Measurements from ENCODE around the gene SCUBE3. TPM values are rescaled to one million over a fixed set of nuclear protein-coding genes. Genes with fewer than 3 reads are reported as not detected.

The SCUBE3 gene
- total RNA-seq, 2 donors from 2014 or later = 0.20 to 0.74 TPM

DNA sequence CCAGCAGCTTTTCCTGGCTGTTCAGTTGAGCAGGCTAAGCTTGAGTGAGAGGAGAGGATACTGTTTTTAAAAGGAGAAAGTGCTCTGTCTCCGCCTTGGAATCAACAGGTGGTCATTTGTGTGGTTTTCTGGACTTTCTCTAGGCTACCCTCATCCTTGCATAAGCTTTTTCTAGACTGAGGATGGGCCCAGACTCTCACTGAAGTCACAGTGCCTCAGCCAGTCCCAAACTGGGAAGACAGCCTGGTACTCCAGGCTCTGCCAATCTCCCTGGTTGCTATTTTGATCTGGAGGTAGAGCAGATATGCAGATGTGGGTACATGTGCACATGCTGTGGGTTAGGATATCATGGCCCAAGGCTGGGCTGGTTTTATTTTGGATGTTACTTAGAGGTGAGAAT is 7.0 kb downstream of the SCUBE3 start:
- H3K36me3 ChIP-seq = no peaks in the 10 kb centered on the region
- TF ChIP-seq CTCF (IDR thresholded peaks at IDR 0.05) = no peak
- H3K4me1 ChIP-seq = no peaks in the 10 kb centered on the region

GRCh38 chr6:35223396-35223795 is 9.6 kb downstream of the SCUBE3 start:
- no peak for DNase-seq
- H3K4me3 ChIP-seq = no peak overlapping the region
- H3K36me3 ChIP-seq = no peaks in the 10 kb centered on the region
- H3K9ac ChIP-seq (ENCODE audit: low read depth in 2 of 2, low read length in 2 of 2) = no peak overlapping the region
- H3K27me3 ChIP-seq = no peaks in the 10 kb centered on the region
- no peak overlapping the region for H3K27ac ChIP-seq
- H3K4me1 ChIP-seq = no peaks in the 10 kb centered on the region
- no peak for TF ChIP-seq CTCF (IDR thresholded peaks at IDR 0.05)
- no peaks in the 10 kb centered on the region for H3K9me3 ChIP-seq
- intact Hi-C loops (cut with DNase I) = no loop called here

More for the DNA sequence above, 7.0 kb downstream of the SCUBE3 start:
- DNase-seq = no peak
- Histone ChIP-seq H3K27ac (no peak overlapping the region), H3K4me3 (no peak overlapping the region), H3K9ac (ENCODE audit: low read depth in 2 of 2, low read length in 2 of 2) (no peak overlapping the region), H3K27me3 (peaks cover 2% of the 10 kb centered on the region), H3K9me3 (no peaks in the 10 kb centered on the region)
- intact Hi-C loops (cut with DNase I) = no loop called here

DNA sequence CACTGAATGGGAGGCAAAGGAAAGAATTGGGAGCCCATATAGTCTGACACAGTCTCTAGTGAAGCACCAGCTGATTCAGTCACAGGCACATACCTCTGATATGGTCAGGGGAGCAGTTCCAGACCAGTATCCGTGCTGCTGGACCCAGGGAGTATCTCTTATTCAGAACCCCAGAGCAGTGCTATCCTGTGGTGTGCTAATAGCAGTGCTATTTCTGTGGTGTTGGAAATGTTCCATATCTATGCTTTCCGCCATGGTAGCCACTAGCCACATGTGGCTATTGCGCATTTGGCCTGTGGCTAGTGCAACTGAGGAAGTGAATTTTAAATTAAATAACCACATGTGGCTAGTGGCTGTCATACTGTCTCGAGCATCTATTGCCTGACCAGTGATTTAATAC is 11.0 kb downstream of the SCUBE3 start:
- no peaks in the 10 kb centered on the region for H3K4me1 ChIP-seq
- no peak for DNase-seq
- no peaks in the 10 kb centered on the region for H3K36me3 ChIP-seq
- H3K4me3 ChIP-seq = no peak overlapping the region
- no peak for TF ChIP-seq CTCF (IDR thresholded peaks at IDR 0.05)
- H3K27me3 ChIP-seq = no peaks in the 10 kb centered on the region
- H3K9ac ChIP-seq (ENCODE audit: low read depth in 2 of 2, low read length in 2 of 2) = no peak overlapping the region
- no peak overlapping the region for H3K27ac ChIP-seq
- no peaks in the 10 kb centered on the region for H3K9me3 ChIP-seq
- intact Hi-C loops (cut with DNase I) = no loop called here

- no peaks in the 10 kb centered on the region for H3K9me3 ChIP-seq
- DNase-seq = no peak
- TF ChIP-seq CTCF (IDR thresholded peaks at IDR 0.05) = no peak
- H3K4me1 ChIP-seq = no peaks in the 10 kb centered on the region
- H3K4me3 ChIP-seq = no peak overlapping the region
- no peaks in the 10 kb centered on the region for H3K27me3 ChIP-seq
- intact Hi-C loops (cut with DNase I) = no loop called here
- H3K36me3 ChIP-seq = no peaks in the 10 kb centered on the region
- H3K27ac ChIP-seq = no peak overlapping the region
- no peak overlapping the region for H3K9ac ChIP-seq (ENCODE audit: low read depth in 2 of 2, low read length in 2 of 2)
These were observed 14.7 kb downstream of the SCUBE3 start for GRCh38 chr6:35228481-35228880.

DNA sequence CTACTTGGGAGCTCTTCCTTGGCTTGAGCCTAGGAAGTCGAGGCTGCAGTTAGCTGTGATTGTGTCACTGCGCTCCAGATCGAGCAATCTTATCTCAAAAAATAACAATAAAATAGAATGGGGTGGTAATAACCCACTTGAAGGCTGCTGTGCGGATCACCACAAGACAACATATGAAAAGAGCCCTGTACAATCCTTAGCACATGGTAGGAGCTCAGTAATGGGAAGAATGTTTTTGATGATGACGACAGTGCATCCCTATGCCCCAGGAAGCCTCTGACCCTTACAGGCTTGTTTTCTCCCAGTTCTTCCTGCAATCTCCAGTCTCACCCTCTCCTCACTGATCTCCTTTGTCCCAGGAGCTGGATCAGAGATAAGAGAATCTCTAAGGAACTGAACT is 15.5 kb downstream of the SCUBE3 start:
- Histone ChIP-seq H3K27me3 (no peaks in the 10 kb centered on the region), H3K9me3 (no peaks in the 10 kb centered on the region), H3K4me1 (no peaks in the 10 kb centered on the region), H3K36me3 (no peaks in the 10 kb centered on the region), H3K9ac (ENCODE audit: low read depth in 2 of 2, low read length in 2 of 2) (no peak overlapping the region), H3K4me3 (no peak overlapping the region), H3K27ac (no peak overlapping the region)
- intact Hi-C loops (cut with DNase I) = no loop called here
- no peak for DNase-seq
- no peak for TF ChIP-seq CTCF (IDR thresholded peaks at IDR 0.05)

- no peak overlapping the region for H3K27ac ChIP-seq
- intact Hi-C loops (cut with DNase I) = no loop called here
These were observed 16.7 kb downstream of the SCUBE3 start for GRCh38 chr6:35230498-35230897.

More at GRCh38 chr6:35230498-35230897, 16.7 kb downstream of the SCUBE3 start:
- no peak overlapping the region for H3K9ac ChIP-seq (ENCODE audit: low read depth in 2 of 2, low read length in 2 of 2)
- no peaks in the 10 kb centered on the region for H3K27me3 ChIP-seq
- H3K36me3 ChIP-seq = no peaks in the 10 kb centered on the region
- H3K4me1 ChIP-seq = no peaks in the 10 kb centered on the region
- DNase-seq = no peak
- TF ChIP-seq CTCF (IDR thresholded peaks at IDR 0.05) = no peak
- H3K9me3 ChIP-seq = no peaks in the 10 kb centered on the region
- H3K4me3 ChIP-seq = no peak overlapping the region

Data from colonic mucosa (tissue), 4 donors.